ENCODE data around the gene CDCP2.
"Not testable (repeated sequence)": the region's sequence is repeated elsewhere in the genome, so short reads cannot be mapped to it uniquely, and the experiment has no call there.

The CDCP2 gene

DNA sequence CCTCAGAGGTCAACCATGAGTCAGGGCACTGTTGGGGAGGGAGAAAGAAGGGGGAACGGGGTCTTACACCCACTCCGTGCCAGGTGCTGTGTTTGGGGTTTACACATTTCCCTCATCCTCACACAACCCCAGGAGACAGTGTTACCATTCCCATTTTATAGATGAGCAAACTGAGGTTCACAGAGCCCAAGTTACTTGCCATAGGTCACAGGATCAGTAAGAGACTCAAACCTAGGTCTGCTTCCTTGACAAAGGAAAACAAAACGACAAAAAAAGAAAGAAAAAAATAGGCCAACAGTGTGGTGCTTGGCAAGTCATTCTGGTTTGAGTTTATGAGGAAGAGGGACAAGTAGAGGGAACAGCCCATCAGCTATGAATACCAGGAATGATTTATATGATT lies 16.3 kb upstream of the CDCP2 start:
- H3K4me3 ChIP-seq (ENCODE audit: low read depth, low read length), result no peak overlapping the region
- TF ChIP-seq, protein P1, sequence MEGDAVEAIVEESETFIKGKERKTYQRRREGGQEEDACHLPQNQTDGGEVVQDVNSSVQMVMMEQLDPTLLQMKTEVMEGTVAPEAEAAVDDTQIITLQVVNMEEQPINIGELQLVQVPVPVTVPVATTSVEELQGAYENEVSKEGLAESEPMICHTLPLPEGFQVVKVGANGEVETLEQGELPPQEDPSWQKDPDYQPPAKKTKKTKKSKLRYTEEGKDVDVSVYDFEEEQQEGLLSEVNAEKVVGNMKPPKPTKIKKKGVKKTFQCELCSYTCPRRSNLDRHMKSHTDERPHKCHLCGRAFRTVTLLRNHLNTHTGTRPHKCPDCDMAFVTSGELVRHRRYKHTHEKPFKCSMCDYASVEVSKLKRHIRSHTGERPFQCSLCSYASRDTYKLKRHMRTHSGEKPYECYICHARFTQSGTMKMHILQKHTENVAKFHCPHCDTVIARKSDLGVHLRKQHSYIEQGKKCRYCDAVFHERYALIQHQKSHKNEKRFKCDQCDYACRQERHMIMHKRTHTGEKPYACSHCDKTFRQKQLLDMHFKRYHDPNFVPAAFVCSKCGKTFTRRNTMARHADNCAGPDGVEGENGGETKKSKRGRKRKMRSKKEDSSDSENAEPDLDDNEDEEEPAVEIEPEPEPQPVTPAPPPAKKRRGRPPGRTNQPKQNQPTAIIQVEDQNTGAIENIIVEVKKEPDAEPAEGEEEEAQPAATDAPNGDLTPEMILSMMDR (IDR thresholded peaks at IDR 0.05; ENCODE audit: insufficient read depth, low read depth, low read length, missing control alignments), result no peak
- no peak for DNase-seq (ENCODE audit: low read depth)

DNA sequence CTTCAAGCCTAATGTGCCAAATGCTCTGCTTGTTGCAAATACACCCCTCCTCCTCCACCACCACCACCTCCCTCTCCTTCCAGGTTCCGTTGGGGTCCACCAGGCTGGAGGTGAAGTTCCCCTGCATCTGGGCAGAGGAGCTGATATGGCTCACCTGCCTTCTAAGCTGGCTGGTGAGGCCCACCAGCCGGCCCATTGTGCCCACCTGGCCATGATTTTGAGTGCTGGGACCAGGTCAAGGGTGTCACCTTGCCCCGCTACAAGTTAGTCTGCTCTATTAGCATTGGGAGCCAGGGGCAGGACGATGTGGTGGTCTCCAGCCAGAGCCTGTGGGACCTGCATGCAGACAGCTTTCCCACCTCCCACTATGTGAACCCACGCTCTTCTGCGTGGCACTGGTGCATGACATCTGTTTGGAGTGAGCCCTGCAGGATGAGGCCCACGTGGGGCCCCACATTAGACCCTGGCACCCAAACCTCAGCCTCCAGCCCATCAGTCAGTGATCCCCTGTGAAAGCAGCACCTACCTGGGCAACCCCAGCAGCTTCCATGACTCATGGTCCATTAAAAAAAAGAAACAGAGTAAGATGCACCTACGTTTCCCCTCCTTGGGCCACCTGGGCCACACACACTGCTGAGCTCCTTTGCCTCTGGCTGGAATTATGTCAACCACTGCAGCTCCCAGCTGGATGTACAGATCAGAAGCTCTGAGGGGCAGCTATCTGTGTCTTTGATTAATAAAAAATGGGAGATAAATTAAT lies 15.6 kb upstream of the CDCP2 start:
- DNase-seq (ENCODE audit: low read depth), result no peak
- TF ChIP-seq, protein P1 (IDR thresholded peaks at IDR 0.05; ENCODE audit: insufficient read depth, low read depth, low read length, missing control alignments), result no peak
- H3K4me3 ChIP-seq (ENCODE audit: low read depth, low read length), result no peak overlapping the region

DNA sequence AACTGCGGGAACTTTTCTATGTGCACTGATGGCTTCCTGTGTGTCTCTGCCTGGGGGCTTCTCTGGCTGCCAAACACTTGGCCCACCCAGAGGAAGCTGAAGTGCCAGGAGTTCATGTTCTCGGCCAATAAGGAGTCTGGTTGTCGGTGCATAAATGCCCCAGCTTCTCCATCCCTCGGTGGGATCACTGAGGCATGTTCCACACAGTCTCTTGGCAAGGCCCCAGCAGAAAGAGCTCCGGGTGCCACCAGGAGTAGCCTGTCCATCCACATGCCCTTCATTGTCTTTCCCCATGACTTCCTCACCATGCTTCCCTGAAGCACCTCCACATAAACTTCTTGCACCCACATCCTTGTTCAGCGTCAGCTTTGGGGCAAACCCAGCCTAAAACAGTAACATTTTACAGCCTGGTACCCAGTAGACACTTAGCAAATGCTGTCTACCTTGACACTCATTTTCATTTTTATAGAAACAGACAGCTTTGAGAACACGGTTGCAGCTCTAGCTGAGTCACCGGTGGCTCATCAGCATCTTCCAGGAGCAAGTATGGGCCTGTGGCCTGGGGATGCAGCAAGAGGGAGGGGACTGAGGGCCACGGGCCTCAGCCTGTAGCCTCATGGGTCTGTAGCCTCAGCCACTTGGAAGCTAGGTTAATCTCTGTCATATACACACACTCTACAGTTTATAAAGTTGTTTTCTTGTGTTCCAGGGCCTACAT lies 14.8 kb upstream of the CDCP2 start:
- H3K4me3 ChIP-seq (ENCODE audit: low read depth, low read length), result no peak overlapping the region
- no peak for DNase-seq (ENCODE audit: low read depth)
- TF ChIP-seq, protein P1 (IDR thresholded peaks at IDR 0.05; ENCODE audit: insufficient read depth, low read depth, low read length, missing control alignments), result no peak

DNA sequence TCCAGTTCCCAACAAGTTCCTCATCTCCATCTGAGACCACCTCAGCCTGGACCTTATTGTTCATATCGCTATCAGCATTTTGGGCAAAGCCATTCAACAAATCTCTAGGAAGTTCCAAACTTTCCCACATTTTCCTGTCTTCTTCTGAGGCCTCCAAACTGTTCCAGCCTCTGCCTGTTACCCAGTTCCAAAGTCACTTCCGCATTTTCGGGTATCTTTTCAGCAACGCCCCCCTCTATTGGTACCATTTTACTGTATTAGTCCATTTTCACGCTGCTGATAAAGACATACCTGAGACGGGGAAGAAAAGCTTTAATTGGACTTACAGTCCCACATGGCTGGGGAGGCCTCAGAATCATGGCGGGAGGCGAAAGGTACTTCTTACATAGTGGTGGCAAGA lies 13.6 kb upstream of the CDCP2 start:
- not testable (repeated sequence) for H3K4me3 ChIP-seq (ENCODE audit: low read depth, low read length); DNase-seq (ENCODE audit: low read depth)

DNA sequence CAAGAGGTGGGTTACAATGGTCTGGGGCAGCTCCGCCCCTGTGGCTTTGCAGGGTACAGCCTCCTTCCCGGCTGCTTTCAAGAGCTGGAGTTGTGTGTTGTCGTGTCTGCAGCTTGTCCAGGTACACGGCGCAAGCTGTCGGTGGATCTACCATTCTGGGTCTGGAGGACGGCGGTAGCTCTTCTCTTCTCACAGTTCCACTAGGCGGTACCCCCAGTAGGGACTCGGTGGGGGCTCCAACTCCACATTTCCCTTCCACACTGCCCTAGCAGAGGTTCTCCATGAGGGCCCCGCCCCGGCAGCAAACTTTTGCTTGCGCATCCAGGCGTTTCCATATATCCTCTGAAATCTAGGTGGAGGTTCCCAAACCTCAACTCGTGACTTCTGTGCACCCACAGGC lies 12.3 kb upstream of the CDCP2 start:
- no peak overlapping the region for H3K4me3 ChIP-seq (ENCODE audit: low read depth, low read length)
- DNase-seq (ENCODE audit: low read depth), result no peak
- TF ChIP-seq, protein P1 (IDR thresholded peaks at IDR 0.05; ENCODE audit: insufficient read depth, low read depth, low read length, missing control alignments), result no peak

DNA sequence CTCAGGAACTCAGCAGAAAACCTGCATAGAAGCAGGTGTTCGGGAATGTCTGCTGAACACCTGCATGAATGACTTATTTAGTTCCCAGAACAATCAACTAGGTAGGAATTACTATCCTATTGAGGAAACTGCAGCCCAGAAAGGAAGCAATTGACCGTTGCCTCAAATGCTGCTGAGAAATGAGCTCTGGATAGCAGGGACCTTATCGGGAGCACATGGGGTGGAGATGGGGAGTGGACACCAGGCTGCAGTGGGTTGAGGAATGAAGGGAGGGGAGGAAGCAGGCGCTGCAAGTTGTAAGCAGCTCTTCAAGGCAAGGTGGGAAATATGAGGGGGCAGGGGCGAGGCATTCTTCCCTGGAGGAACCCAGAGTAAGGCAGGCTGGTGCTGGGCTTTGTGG lies 10.8 kb upstream of the CDCP2 start:
- TF ChIP-seq, protein P1 (IDR thresholded peaks at IDR 0.05; ENCODE audit: insufficient read depth, low read depth, low read length, missing control alignments), result no peak
- no peak for DNase-seq (ENCODE audit: low read depth)
- H3K4me3 ChIP-seq (ENCODE audit: low read depth, low read length), result no peak overlapping the region

DNA sequence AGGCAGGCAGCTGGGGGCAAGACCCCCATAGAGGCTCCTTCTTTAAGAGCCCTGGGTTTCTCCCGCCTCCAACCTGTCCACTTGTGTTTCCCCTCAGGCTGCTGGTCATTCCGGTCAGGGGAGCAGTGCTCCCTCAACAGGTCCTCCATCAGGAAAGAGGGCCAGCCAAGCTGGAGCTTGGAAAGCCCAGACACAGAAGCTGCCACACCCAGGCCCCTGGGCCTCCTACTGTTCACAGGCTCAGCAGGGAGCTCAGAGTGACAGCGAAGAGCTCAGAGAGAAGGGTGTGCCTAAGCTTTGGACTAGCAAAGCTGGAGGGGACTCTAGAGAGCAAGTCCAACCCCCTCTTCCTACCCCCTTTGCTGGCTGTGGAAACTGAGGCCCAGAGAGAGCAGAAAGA lies 10.3 kb upstream of the CDCP2 start:
- no peak overlapping the region for H3K4me3 ChIP-seq (ENCODE audit: low read depth, low read length)
- DNase-seq (ENCODE audit: low read depth), result no peak
- TF ChIP-seq, protein P1 (IDR thresholded peaks at IDR 0.05; ENCODE audit: insufficient read depth, low read depth, low read length, missing control alignments), result no peak

Data from GM12865 (cell line).